NOMO-1 treated with DMSO at 0.1 percent for 48 hours (cell line): Measurements from ENCODE around the gene NDUFA9.

Source experiments
- DNase-seq: peaks from one replicate; lab custom pipeline; 2025; ENCODE audit not compliant: unreplicated experiment; lab: John Stamatoyannopoulos, UW

NDUFA9 gene

GRCh38 chr12:4648501-4649357, at the start of gene NDUFA9, which contains the start of gene AKAP3:
TSS of gene NDUFA9 (plus strand) at chr12:4649114. CDS start at chr12:4649127, 13 bp downstream.
TSS of gene AKAP3 (minus strand) at chr12:4649051. CDS start at chr12:4638196, 10,855 bp downstream.
- DNase-seq = peak; percentile 69

DNA sequence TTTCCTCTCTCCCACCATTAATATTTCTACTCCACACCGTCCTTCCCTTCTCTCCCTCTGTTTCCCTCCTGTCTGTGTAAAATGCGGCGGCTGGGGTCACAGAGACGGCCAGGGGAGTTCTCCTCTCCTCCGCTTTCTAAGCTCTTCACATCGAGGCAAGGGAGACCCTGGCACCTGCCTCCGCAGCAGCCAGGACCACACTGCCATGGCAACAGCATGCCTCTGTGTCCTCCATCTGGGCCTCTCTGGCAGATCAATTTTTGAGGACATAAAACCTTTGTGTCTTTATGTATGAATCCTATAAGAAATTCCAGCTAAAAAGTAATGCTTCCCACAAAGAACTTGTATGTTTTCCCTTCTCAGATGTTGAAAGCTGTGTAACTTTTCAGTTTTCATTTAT, 45.5 kb upstream of the NDUFA9 start:
- no peak for DNase-seq

DNA sequence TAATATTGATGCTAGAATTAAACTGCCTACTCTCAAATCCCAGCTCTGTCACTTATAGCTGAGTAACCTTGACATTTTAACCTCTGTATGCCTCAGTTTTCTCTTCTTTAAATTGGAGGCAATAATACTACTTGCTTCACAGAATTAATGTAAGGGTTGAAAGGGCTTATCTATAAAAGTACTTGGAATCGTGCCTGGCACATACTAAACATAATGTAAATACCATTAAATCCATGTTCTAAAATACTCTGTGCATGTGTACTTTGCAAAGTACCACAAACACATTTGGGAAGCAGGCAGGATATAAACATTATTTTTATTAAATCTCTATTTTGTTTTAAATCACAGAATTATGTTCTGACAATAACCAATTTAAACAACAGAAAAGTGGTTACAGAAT, 45.0 kb upstream of the NDUFA9 start:
- no peak for DNase-seq

- DNase-seq = peak; percentile 88
These were observed 44.2 kb upstream of the NDUFA9 start for GRCh38 chr12:4604684-4605193.

DNA sequence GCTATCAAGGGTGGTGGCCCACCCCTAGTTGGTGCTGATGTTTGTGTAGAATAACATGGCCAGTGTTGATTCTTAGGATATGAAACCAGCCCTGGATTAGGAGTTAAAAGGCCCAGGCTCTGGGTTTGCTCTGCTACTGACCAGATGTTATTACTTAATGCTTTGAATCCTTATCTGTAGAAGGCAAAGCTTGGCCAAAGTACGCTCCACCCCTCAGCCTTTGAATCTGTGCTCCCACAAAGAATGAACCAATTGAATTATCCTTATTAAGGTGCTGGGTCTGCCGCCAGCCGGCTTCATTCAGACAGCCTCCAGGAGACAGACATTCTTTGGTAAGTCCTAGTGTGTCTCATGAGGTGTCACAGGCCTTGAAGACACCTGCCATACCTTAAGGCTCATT, 41.9 kb upstream of the NDUFA9 start:
- DNase-seq = no peak

DNA sequence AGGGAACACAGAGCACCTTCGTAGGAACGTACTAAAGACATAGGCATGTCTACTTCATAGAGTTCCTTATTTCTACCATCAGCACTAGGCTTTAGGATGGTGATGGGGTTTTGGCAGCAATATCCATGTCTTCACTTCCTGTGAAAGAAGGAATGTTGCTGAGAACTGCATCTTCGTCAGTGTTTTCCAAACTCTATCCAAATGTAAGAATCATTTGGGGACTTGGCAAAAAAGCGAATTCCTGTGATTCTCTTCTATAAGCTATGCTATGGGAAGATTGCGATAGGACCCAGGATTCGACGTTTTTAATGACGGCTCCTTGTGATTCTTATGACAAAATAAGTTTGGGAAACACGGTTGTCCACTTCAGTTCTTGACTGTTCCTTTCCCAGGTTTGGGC, 39.8 kb upstream of the NDUFA9 start:
- no peak for DNase-seq

- DNase-seq = no peak
These were observed 38.4 kb upstream of the NDUFA9 start for GRCh38 chr12:4610481-4610880.

GRCh38 chr12:4615667-4616066, 33.2 kb upstream of the NDUFA9 start:
- DNase-seq = no peak

- DNase-seq = no peak
These were observed 27.4 kb upstream of the NDUFA9 start for GRCh38 chr12:4621511-4621910.

GRCh38 chr12:4626543-4626942, 22.4 kb upstream of the NDUFA9 start:
- DNase-seq = no peak

DNA sequence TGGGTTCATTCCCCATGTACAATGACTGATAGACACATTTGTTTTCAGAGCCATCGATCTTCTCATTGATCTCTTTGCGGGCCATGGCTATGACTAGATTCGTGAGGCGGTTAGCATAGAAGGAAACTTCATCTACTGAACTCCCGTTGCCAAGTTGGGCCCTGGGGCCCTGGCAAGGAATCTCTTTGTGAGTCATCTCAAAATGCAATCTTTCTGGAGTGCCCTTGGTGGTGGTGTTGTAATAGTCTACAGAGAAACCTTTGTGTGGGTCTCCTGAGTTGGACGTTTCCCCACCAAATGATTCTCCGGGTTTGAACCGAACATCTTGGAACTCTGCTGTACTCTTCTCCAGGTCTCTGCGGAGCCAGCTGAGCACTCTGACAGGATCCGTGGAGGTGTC, 20.5 kb upstream of the NDUFA9 start:
- no peak for DNase-seq

DNA sequence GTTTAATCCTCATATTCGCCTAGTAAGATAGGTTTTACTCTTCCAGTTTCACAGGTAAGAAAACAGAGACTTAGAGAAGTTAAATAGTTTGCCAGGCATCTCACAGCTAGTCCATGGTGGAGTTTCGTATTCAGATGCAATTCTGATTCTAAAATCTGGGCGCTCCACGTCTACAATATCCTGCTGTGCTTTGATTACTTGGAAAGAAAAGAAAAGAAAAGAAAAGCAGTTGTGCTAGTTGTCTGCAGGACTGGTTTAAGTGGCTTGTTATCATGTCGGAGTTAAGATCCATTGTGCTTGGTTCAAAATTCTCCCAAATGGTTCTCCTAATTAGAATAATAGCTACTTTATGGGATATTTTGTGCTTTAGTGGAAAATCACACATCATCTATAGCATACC, 18.7 kb upstream of the NDUFA9 start:
- no peak for DNase-seq

GRCh38 chr12:4643747-4644146, 5.2 kb upstream of the NDUFA9 start:
- DNase-seq = peak; percentile 84

DNA sequence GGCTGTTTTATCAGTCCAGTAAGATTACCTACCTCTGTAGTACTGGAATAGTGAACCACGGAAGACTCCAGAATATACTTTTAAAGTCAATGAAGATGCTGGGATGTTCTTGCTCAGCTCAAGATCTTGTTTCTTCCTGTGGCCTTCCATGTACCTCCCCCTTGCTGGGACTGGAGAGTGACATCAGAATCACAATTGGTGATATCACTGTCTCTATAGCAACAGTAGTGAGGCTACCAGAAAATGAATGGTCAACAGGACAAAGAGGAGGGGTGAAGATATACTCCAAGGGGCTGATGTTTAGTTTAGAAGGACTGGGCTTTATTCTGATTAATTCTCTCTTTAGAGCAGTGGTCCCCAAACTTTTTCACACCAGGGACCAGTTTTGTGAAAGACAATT, 3.9 kb upstream of the NDUFA9 start:
- no peak for DNase-seq

- peak; percentile 31 for DNase-seq
These were observed 812 bp upstream of the NDUFA9 start for GRCh38 chr12:4648104-4648500.

- DNase-seq = no peak
These were observed 396 bp downstream of the NDUFA9 start for GRCh38 chr12:4649358-4649661.

- DNase-seq = no peak
These were observed 4.3 kb downstream of the NDUFA9 start for GRCh38 chr12:4653257-4653656.

DNA sequence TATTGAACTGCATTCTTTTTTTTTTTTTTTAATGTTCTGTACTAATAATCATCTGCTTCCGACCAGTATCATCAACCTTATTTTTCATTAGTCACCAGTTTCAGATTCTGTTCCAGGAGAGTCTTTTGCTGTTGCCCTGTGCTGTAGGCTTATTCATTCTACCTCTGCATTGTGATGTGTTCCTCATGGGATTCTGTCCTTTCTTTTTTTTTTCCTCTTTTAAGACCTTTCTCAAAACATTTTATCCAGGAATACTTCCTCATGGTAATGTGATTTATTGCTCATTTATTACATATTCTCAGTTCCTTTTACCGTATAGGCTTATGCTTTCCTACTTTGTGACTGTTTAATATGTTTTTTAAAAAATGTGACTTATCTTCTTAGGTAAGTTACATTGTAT, 4.8 kb downstream of the NDUFA9 start:
- DNase-seq = no peak

GRCh38 chr12:4663971-4664505, 15.1 kb downstream of the NDUFA9 start:
- DNase-seq = no peak

GRCh38 chr12:4665236-4665635, 16.3 kb downstream of the NDUFA9 start:
- no peak for DNase-seq

- DNase-seq = no peak
These were observed 30.8 kb downstream of the NDUFA9 start for GRCh38 chr12:4679711-4680110.

DNA sequence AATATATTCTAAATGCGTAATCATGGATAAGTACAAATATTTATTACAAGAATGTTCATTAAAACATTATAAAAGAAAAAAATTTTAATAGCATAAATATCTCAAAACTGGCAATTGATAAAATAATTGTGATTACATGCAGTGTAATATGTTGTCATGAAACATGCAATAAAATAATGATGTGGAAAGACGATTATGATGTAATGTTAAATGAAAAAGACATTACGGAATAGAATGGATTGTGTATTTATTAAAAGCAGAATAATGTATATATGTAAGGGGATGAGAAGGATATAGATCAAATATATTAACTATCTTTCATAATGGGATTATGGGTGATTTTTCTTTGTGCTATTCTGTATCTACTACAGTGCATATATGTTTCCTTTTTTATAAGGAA, 32.8 kb downstream of the NDUFA9 start:
- DNase-seq = no peak

DNA sequence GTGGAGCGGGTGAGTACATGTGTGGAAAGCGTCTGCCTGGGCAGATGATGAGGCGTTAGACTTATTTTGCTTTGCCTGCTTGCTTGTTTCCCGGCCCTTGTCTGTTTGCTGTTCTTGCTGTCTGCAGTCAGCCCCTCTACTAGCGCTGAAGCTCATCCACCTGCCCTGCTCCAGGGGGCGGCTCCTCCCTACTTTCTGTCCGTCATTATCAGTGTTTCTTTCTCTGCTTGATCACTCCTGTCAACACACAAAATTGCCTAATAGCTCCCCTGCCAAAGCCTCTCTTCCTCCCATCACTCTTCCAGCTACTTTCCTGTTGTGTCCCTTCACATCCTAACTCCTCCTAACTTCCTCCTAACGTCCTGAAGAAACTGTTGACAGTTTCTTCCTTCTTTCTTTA, 36.4 kb downstream of the NDUFA9 start:
- DNase-seq = no peak
